ENCODE data around the gene FRMD5.
A peak's percentile ranks its signal among the peaks of the same experiment; 100 is the strongest.
"Not testable (repeated sequence)": the region's sequence is repeated elsewhere in the genome, so short reads cannot be mapped to it uniquely, and the experiment has no call there.

Gene FRMD5

DNA sequence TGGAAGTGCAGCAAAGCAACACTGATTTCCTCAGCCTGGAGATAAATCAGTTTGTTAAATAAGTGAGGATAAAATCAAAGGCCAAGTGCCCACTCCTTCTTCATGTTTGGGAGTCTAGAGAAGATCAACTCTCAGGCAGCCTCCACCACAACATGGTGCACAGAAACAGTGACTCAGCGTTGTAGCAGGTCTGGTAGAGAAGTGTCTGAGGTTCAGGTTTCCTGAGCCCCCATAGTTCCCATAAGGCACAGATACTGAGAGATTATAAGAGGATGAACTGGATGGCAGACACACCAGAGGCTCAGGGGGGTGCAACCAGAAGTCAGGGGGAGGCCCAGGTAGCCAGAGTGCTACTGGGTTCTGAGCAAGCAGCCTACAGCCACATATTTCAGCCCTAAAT is 166.7 kb downstream of the FRMD5 start:
- no peak for DNase-seq

DNA sequence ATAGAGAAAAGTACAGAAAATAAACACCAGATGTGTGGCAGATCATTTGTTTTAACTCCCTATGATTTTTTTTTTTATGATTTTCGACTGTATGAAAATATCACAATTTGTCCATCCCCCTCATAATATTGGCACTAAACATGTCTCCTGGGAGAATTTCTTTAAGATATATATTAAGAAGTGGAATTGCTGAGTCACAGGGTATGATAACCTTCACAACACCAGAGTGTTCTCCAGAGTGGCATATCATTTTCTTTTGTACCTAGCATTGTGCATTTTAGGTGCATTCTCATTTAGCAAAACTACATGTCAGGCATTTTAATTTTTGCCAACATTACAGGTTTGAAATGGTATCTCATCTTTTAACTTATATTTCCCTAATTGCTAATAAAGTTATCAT is 170.9 kb downstream of the FRMD5 start:
- DNase-seq: no peak

DNA sequence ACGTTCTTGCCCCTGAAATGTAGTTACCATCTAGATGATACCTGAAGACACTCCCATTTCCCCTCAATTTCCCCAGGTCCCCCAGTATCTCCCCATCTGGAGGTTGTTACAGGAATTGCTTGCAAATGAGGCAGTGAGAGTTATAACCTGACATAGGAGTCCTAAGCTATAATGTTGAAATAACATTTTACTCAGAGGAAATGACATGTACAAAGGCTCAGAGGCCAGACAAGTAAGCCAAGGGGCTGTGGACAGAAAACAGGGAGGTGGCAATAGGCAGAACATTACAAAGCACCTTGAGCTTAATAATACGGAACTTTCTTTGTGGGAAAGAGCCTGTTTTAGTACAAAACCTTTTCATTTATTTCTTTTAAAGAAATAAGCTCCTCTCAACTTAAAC is 171.9 kb downstream of the FRMD5 start:
- no peak for DNase-seq

DNA sequence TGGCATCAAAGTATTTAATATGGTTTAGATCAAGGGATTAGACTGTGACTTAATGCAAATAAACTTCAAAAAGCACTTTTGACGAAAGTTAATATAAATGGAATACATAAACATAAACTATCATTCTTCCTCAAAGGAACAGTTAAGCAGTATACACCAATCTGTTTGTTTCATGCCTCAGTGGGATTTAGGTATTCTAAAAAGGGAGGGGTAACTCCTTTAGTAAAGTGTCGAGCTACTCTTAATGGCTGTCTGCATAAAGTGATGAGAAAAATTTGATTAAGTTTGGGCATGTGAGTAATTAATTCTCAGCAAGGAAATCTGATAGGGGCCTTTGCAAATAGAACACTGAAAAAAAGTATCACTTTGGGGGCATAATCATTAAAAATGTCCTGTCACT is 176.9 kb downstream of the FRMD5 start:
- no peak for DNase-seq

DNA sequence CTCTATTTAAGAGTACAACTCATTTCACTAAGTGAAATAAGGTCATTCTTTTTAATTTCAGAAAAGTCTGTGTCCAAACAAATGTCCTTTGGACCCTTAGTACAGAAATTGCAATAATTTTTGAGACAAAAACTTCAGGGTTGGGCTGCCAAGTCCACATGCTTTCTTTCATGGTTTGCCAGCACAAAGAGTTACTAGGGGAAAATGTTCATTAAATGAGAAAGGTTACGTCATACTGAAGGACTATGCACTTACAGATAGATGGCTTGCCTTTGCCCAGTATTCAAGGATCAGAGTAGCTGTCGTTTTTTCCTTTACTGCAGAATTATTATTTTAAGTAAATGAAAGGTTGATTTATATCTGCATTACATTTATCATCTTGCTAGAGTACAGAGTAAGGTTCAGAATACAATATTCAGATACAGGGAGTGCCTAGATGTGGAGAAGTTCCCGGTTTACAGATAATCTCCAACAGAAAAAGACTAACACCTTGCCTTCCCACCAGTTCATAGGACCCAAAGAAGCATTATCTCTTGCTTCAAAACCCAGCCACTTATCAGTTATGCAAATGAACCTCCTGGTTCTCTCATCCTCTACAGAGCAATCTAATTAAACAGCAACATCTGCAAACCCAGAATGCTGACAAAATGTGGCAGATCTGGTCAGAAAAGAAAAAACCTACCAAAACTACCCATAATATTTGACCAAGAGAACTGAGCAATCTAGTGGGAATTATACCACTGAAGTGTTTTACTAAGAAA is 179.3 kb downstream of the FRMD5 start:
- no peak for DNase-seq

DNA sequence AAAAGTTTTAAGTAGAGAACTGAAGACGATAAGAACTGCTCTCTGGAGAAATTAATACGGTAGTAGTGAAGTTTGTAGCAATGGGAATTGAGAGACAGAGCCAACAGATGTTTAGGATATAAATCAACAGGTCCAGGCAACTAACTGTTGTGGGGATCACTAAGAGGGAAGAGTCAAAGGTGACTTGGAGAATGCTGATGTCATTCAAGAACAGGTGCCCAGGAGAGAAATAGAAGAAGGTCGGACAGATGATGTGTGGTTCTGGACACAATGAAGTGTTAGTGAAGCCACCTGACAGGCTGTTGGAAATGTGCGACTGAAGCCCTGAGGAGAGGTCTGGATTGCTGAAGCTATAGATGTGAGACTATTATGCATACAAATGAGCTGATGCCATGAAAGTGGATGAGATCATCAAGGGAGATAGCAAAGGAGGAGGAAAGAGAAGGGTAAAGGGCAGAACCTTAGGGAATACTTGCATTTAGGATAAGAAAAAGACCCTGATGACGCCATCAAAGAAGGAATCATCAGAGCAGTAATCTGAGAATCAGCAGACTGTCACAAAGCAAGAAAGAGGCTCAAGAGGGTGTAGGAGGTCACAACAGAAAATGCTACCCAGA is 183.7 kb downstream of the FRMD5 start:
- DNase-seq: peak; percentile 39

DNA sequence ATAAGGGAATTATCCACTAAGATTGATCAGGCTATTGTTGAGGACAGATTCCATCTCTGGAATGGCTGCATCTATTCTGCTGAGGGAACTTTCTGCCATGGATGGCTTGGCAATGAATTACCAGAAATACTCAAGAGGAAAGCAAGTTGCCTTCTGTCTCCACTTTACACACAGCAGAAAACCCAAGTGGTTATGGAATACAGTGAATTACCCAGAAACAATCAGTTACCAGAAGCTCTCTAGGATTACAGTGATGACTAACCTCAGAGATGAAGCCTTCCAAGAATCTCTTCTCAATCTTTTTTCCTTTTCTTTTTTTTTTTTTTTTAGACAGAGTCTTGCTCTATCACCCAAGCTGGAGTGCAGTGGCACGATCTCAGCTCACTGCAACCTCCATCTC is 185.0 kb downstream of the FRMD5 start:
- no peak for DNase-seq

DNA sequence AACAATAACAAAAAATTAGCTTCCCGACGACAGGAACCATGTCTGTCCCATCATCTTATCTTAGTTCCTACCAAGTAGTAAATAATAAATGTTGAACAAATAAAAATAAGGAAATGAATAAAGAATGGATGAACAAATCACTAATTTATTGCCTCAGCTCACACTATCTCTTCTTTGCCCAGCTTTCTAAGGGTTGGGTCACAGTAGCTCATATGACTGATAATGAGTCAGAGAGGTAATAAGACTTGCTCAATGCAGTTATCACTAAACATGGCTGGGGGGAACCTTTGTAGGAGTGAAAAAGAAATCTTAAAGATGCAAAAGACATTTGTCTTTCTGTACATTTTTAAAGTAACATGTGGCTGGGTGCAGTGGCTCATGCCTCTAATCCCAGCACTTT is 186.0 kb downstream of the FRMD5 start:
- DNase-seq: no peak

DNA sequence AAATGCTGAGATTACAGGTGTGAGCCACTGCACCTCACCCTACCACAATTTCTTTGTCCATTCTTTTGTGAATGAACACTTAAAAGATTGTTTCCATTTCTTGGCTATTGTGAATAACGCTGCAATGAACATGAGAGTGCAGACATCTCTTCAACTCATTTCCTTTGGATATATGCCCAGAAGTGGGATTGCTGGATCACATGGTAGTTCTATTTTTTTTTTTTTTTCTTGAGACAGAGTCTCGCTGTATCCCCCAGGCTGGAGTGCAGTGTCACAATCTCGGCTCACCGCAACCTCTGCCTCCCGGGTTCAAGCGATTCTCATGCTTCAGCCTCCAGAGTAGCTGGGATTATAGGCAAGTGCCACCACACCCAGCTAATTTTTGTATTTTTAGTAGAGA is 194.8 kb downstream of the FRMD5 start:
- not testable (repeated sequence) for DNase-seq

DNA sequence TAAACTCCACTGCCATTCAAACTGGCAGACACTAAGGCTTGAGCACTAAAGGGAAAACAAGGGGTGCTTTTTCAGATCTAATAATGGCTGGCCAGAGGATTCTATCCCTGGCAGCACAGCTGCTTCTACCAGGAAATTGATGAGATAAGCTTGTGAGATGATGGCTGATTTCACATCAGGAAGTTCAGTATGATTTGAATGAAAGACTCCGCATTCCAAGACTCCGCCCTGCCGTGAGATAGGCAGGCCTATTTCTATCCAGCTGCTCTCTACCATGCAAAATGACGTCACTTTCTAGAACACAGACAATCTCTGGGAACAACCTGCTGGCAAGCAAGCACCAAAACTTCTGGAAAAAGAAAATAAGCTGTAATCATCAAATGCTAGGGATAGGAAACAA is 196.5 kb downstream of the FRMD5 start:
- no peak for DNase-seq

DNA sequence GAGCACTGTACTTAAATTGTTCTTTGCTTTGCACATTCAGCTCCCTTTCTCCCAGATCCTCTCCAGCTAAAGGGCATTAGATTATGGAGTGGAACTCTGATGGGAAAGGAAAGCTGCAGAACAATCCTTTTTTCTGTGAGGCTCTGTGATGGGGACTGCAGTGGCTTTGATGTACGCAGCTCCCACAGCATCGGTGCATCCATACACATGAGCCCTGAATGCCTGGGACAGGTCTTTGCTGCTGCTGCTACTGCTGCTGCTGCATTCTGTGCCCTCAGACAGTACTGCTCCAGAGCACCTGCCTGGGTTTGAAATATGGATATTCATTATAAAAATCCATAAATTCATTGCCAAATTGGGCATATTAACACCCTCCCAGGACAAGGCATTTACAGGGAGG is 203.9 kb downstream of the FRMD5 start:
- no peak for DNase-seq

DNA sequence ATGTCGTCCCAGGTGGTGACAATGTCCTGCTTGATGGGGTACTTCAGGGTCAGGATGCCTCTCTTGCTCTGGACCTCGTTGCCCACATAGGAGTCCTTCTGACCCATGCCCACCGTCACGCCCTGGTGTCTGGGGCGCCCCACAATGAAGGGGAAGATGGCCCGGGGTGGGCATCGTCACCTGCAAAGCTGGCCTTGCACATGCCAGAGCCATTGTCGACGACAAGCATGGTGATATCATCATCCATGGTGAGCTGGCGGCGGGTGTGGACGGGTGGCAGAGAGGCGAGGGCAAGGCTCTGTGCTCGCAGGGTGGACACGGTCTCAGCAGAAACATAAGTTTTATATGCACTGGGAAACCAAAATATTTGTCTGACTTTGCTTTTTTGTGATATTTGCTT is 205.1 kb downstream of the FRMD5 start:
- no peak for DNase-seq

DNA sequence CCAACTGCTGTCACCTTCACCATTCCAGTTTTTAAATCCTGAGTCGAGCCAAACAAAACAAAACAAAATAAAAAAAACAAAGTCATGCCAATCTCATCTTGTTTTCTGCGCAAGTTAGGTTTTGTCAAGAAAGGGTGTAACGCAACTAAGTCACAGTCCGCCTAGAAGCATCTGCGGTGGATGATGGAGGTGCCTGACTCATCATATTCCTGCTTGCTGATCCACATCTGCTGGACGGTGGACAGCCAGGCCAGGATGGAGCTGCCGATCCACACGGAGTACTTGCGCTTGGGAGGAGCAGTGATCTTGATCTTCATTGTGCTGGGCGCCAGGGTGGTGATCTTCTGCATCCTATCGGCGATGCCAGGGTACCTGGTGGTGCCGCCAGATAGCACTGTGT is 206.2 kb downstream of the FRMD5 start:
- DNase-seq: no peak

DNA sequence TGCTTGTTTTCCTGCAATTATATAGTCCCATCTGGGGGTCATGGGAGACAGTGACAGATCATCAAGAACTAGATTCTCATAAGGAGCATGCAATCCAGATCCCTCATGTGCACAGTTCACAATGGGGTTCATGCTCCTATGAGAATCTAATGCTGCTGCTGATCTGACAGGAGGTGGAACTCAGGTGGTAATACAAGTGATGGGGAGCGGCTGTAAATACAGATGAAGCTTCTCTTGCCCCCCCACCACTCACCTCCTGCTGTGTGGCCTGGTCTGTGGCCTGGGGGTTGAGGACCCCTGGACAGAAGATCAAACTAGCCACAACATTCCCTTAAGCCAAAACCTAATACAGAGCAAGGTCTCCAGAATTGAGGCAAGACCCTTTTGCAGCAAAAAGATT is 207.1 kb downstream of the FRMD5 start:
- DNase-seq: no peak

DNA sequence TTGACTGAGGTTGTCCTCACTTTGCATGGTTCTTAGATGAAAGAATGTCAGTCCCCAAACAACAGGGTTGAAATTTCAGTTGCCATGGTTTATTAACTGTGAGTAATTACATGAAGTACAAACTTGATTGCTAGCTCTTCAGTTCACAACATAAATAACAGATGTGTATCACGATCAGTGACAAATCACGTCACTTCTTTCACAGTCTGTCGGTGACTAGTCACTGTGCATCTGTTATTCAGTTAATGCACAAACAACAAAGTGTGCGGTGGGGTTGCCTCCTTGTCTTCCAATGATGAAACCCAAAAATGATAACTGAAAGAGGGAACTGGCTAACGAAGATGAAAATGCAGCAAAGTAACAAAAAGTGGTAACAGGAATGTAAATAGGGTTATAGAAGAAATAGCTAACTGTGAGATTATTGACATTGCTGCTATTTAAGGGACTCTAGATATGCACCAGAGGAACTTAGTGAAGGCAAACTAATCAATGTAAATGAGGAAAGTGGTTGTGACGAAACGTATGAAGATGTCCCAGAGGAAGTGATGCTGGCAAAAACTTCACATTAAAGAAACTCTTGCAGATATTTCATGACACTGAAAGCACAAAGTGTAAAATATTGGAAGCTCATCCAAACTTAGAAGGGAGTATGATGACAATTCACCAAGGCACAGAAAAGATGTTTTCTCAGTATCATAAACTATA is 208.9 kb downstream of the FRMD5 start:
- no peak for DNase-seq

DNA sequence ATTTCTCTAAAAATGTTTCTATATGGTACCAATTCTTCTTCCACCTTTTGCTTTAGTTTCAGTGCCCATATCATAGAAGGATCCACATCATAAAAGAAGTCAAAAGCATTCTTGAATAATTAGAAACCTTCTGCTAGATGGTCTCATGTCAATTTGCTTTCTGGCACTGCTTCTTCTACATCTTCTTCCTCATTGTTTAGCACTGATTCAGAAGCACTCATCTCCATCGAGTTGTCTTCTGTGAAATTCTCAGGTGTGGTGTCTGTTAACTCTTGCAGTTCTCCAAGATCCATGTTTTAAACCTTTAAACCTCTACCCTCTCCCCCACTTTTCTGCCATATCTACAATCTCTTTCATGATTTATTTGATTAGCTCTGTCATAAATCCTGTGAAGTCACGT is 213.5 kb downstream of the FRMD5 start:
- no peak for DNase-seq

DNA sequence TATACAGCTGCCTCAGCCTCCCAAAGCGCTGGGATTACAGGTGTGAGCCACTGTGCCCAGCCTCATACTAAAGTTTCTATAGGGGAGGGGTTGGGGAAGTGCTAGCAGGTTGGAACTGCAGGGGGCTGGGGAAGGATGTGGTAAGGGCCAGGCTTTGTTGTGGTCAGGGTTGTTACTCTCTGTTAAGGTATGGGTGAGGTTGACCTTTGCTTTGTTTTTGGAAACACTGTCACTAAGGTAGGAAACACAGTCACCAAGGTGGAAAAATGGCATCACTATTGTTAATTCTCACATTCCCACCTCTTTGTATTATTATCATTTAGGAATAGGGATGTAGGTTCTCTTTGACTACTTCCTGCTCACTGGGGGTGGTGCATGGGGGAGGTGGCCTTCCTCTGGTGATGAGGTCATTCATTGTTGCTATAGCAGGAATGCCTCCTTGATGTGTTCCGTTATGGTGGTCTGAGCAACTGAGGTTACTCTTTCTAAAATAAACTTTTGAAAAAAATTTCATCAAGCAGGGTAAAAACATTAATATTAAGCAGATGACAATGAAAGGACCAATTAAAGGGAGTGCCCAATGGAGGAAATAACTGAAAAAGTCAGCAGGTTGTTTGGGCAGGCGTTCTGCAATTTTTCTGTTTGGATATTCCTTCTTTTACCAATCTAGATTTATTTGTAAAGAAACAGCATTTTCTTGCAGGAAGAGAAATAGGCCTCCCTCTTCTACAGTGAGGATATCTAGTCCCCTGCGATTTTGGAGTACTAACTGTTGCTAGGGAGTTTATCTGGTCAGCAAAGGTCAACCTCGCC is 217.8 kb downstream of the FRMD5 start:
- DNase-seq: no peak

DNA sequence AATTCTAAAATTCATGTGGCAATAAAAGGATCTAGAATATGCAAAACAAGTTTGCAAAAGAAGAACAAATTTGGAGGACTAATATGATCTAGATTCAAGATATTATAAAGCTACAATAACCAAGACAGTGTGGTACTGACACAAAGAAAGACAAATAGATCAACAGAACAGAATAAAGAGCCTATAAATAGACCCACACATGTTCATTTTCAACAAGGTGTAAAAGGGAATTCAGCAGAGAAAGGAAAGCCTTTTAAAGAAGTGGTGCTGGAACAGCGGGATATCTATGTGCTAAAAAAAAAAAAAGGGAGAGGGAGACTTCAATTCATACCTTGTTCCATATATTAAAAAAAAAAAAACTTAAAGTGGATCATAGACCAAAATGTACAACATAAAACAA is 219.3 kb downstream of the FRMD5 start:
- no peak for DNase-seq

DNA sequence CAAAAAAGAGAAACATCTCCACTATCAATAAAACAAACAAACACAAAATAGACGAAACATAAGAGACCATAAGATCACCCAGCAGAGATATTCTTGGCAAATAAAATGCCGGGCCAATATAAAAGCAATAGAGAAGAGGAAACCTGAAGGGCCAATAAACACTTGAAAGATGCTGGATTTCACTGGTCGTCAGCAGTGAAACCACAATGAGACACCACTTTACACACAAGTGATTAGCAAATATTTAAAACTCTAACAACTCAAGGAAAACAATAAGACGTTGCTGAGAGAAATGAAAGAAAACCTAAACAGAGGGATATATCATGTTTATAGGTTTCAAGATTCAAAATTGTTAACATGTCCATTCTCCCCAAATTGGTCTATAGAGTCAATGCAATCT is 219.7 kb downstream of the FRMD5 start:
- DNase-seq: no peak

DNA sequence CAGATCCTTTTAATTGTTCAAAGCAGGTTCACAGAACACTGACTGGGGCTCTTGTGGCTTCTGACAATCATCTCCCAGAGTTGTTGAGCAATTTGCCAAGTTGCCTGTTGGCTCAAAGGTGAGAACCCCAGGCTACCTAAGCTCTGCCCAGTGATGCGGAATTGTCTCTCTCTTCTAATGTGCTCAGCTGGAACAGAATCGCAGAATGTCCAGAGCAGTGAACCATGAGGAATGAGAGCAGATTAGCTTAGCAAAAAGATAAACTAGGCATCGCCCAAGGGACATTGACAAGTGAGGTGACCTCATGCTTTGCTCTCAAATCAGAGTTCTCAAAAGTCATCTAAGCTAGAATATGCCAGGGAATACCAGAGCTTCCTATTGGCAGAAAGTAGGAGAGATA is 220.2 kb downstream of the FRMD5 start:
- DNase-seq: no peak

DNA sequence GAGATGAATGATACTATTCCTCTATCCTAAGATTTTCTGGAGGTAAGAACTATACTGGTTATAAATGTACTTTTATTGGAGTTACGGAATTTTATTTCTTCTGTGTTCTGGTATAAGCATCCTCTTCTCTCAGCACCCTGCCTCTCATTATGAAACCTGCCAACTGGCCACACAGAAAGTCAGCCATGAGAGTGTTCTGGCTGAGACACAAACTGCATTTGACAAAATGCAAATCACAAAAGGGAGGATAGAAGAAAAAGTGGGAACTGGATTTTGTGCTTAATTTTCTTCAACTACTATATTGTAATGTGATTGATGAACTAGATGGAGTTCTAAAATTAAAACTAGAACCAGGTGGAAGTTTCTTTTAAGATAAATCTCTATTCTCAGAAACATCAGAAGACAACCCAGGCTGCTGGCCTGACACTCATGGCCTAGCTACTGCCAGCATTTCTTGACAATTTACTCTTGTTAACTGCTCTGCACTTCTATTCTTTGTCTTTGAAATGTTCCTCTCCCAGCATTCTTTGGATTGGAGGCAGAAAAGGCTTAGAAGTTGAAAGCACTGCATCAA is 225.2 kb downstream of the FRMD5 start:
- no peak for DNase-seq

DNA sequence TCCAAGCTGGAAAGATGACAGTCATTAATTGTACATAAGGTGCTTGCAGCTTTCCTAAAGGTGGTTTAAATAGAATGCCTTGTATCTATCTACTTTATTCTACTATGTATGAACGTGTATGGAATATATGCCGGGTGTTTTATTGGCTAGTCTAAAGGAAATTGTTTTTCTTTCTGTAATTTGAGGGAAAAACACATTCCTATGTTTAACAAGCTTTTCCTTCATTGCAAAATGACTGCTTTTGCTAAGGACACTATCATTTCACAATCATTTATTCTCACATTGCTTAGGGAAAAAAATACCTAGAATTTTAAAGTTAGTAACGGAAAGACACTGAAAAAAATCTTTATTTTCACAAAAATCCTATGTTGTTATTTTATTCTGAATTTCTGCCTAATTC is 226.5 kb downstream of the FRMD5 start:
- DNase-seq: no peak

DNA sequence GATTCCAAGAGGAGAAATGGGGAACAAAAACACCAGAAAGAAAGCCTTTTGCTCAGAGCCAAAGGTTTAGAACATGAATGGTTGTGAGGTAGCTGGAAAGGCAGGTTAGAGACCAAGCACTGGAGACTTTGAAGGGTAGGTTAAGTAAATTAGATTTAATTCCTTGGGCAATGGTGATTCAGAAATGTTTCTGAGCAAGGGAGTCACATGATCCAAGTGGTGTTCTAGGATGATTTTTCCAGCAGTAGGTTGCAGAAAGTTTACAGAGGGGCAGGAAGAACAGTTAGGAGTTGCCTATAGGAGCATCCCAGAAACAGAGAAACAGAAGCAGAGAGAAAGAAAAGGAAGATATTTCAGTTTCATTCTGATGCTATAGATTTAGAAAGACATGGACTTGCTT is 228.4 kb downstream of the FRMD5 start:
- DNase-seq: no peak

All from NCI-H524 treated with DMSO at 0.1 percent for 48 hours (cell line).